OCI-LY3 (cell line): ENCODE measurements around the gene HDGF.

Experiments used
- EZH2phosphoT487 ChIP-seq: fragments of 200-600 bp; shearing (Covaris generic); IDR thresholded peaks from 2 replicates; pipeline ENCODE4 v1.6.1; 2018; ENCODE audit warnings: antibody characterized with exemption, mixed run types, low read depth
- TF ChIP-seq, protein P1 (sequence below): fragments of 200-600, 300-600 bp; sonication (generic); IDR thresholded peaks from 2 replicates; pipeline ENCODE4 v1.5.1; 2014; ENCODE audit warnings: antibody characterized with exemption, low read length, low read depth

DNA sequence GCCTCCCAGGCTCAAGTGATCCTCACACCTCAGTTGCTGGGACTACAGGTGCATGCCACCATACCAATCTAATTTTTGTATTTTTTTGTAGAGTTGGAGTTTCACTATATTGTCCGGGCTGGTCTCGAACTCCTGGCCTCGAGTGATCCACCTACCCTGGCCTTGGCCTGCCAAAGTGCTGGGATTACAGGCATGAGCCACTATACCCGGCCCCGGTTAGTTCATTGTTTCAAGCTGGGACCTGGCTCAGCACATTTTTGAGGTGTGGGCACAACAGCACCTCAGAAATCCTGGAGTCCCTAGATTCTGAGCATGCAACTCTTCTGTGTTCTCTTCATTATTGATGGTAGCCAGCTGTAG lies 43.9 kb upstream of the HDGF start:
- TF ChIP-seq, protein P1, sequence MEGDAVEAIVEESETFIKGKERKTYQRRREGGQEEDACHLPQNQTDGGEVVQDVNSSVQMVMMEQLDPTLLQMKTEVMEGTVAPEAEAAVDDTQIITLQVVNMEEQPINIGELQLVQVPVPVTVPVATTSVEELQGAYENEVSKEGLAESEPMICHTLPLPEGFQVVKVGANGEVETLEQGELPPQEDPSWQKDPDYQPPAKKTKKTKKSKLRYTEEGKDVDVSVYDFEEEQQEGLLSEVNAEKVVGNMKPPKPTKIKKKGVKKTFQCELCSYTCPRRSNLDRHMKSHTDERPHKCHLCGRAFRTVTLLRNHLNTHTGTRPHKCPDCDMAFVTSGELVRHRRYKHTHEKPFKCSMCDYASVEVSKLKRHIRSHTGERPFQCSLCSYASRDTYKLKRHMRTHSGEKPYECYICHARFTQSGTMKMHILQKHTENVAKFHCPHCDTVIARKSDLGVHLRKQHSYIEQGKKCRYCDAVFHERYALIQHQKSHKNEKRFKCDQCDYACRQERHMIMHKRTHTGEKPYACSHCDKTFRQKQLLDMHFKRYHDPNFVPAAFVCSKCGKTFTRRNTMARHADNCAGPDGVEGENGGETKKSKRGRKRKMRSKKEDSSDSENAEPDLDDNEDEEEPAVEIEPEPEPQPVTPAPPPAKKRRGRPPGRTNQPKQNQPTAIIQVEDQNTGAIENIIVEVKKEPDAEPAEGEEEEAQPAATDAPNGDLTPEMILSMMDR, result no peak
- no peak for TF ChIP-seq EZH2phosphoT487
